Stomach (tissue), 19 donors: Measurements from ENCODE around the gene RETREG1. TPM values are rescaled to one million over a fixed set of nuclear protein-coding genes. Genes with fewer than 3 reads are reported as not detected.

ENCODE experiments used
- DNase-seq, 2 donors: peaks; one replicate each; pipeline versions ENCODE4 v3.0.0 to v3.0.0-alpha.2; 2013 to 2019
- H3K27ac ChIP-seq, 5 donors: fragments of 200-600 bp in 4 of 5; sonication (generic) in 4 of 5; one replicate each; pipeline ENCODE4 v1.5.1; 2013 to 2019; ENCODE audit warnings: mild to moderate bottlenecking in 1 of 5, moderate library complexity in 1 of 5
- H3K27me3 ChIP-seq, 3 donors: fragments of 200-600 bp; sonication (generic); one replicate each; pipeline ENCODE4 v1.5.1; 2017 to 2019; ENCODE audit warnings: mixed run types in 1 of 3
- H3K36me3 ChIP-seq, 4 donors: fragments of 200-600 bp; sonication (generic); 1 replicate in 3 of 4; 2 replicates in 1 of 4; pipeline ENCODE4 v1.5.1; 2016 to 2019
- H3K4me1 ChIP-seq, 4 donors: fragments of 200-600 bp; sonication (generic); one replicate each; pipeline ENCODE4 v1.5.1; 2016 to 2019
- H3K4me3 ChIP-seq, 4 donors: fragments of 200-600 bp; sonication (generic) in 3 of 4; one replicate each; pipeline ENCODE4 v1.5.1; 2016 to 2019; ENCODE audit warnings: mild to moderate bottlenecking in 1 of 4
- H3K9me3 ChIP-seq, 4 donors: fragments of 200-600 bp; sonication (generic); one replicate each; pipeline ENCODE4 v1.5.1; 2016 to 2019
- EP300 ChIP-seq: sonication (generic); formaldehyde crosslinking; IDR thresholded peaks from one replicate; pipeline ENCODE4 v1.6.1; 2017; ENCODE audit warnings: antibody characterized with exemption
- POLR2A ChIP-seq, 4 donors: fragments of 450-650 bp; IDR thresholded peaks; one replicate each; pipeline ENCODE4 v1.6.1; 2016; ENCODE audit warnings: antibody characterized with exemption in 4 of 4, control low read depth in 2 of 4, mild to moderate bottlenecking in 1 of 4, moderate library complexity in 1 of 4
- POLR2AphosphoS5 ChIP-seq, 3 donors: sonication (generic); formaldehyde crosslinking; IDR thresholded peaks; one replicate each; pipeline ENCODE4 v1.6.1; 2016; ENCODE audit warnings: antibody characterized with exemption in 3 of 3
- WGBS, 5 donors: extraction: QIAGEN DNeasy Blood & Tissue Kit in 3 of 5; methylation state at CpG; one replicate each; pipeline versions ENCODE4 v1.1.5 to v1.1.7; 2013 to 2018; 5-methylcytosine and 5-hydroxymethylcytosine counted together
- intact Hi-C: fragments of 100-400 bp; cut with DNase I; formaldehyde crosslinking; loops from one replicate; pipeline ENCODE4 v1.15.1; 2023; ENCODE audit warnings: low total_unique reads
- long read RNA-seq, 10 donors: transcript quantifications; one replicate each; lab custom pipeline, GENCODE V29; 2026
- polyA plus RNA-seq, 3 donors: library from polyadenylated mRNA; stranded (reverse); fragments of 200-250 nt; gene quantifications; one replicate each; pipeline ENCODE4 v1.2.3, GENCODE V29; 2013
- total RNA-seq, 5 donors: library from RNA; depleted of rRNA; stranded (reverse); fragments of >200 nt; gene quantifications; one replicate each; pipeline versions ENCODE4 v1.1.0 to v1.2.3, GENCODE V29; 2014 to 2016
- TF ChIP-seq, protein P1 (sequence below), 7 experiments: fragments of 450-650 bp in 4 of 7; fragments of 200-600 bp in 3 of 7; sonication (generic) in 3 of 7; IDR thresholded peaks; one replicate each; pipeline ENCODE4 v1.5.1; 2016 to 2019; ENCODE audit warnings: antibody characterized with exemption in 7 of 7, control low read depth in 2 of 7, mild to moderate bottlenecking in 1 of 7
- donor health status: healthy with polysubstance abuse.
- donor health status: Bipolar disorder and iron deficiency.
- donor health status: healthy.

RETREG1 gene, protein sequence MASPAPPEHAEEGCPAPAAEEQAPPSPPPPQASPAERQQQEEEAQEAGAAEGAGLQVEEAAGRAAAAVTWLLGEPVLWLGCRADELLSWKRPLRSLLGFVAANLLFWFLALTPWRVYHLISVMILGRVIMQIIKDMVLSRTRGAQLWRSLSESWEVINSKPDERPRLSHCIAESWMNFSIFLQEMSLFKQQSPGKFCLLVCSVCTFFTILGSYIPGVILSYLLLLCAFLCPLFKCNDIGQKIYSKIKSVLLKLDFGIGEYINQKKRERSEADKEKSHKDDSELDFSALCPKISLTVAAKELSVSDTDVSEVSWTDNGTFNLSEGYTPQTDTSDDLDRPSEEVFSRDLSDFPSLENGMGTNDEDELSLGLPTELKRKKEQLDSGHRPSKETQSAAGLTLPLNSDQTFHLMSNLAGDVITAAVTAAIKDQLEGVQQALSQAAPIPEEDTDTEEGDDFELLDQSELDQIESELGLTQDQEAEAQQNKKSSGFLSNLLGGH
- total RNA-seq (10 to 100 TPM in 4 of 5 donors, 1 to 10 TPM in 1; 8.7 to 71.2 (median 26.8) TPM), polyA plus RNA-seq (10 to 100 TPM in 2 of 3 donors, 1 to 10 TPM in 1; 7.1 to 58.8 (median 18.8) TPM)
- long read RNA-seq, donor 1, transcript RETREG1-201 (9 exons, 3,268 nt), result major isoform, 5 of 5 reads
- long read RNA-seq, donor 1, partial matches to known transcripts, result 0 of 5 reads
- long read RNA-seq, donor 1, other reads (novel, unspliced or antisense), result 0 of 5 reads
- long read RNA-seq, donor 2, transcript RETREG1-201 (9 exons, 3,268 nt), result major isoform, 8 of 10 reads
- long read RNA-seq, donor 2, partial matches to known transcripts, result 0 of 10 reads
- long read RNA-seq, donor 2, other reads (novel, unspliced or antisense), result 0 of 10 reads
- long read RNA-seq, donor 3, partial matches to known transcripts, result 0 of 5 reads
- long read RNA-seq, donor 3, other reads (novel, unspliced or antisense), result 0 of 5 reads
- long read RNA-seq, donor 4, result 0 reads
- long read RNA-seq, donor 5, transcript RETREG1-201 (9 exons, 3,268 nt), result major isoform, 5 of 5 reads
- long read RNA-seq, donor 5, partial matches to known transcripts, result 0 of 5 reads
- long read RNA-seq, donor 5, other reads (novel, unspliced or antisense), result 0 of 5 reads
- long read RNA-seq, donor 6, transcript RETREG1-201 (9 exons, 3,268 nt), result major isoform, 13 of 16 reads
- long read RNA-seq, donor 6, partial matches to known transcripts, result 0 of 16 reads
- long read RNA-seq, donor 6, other reads (novel, unspliced or antisense), result 0 of 16 reads
- long read RNA-seq, donor 7, transcript RETREG1-201 (9 exons, 3,268 nt), result major isoform, 7 of 10 reads
- long read RNA-seq, donor 7, partial matches to known transcripts, result 0 of 10 reads
- long read RNA-seq, donor 7, other reads (novel, unspliced or antisense), result 0 of 10 reads
- long read RNA-seq, donor 8, partial matches to known transcripts, result 0 of 5 reads
- long read RNA-seq, donor 8, other reads (novel, unspliced or antisense), result 0 of 5 reads
- long read RNA-seq, donor 9, partial matches to known transcripts, result 0 of 2 reads
- long read RNA-seq, donor 9, other reads (novel, unspliced or antisense), result 0 of 2 reads
- long read RNA-seq, donor 10, partial matches to known transcripts, result 0 of 3 reads
- long read RNA-seq, donor 10, other reads (novel, unspliced or antisense), result 0 of 3 reads

DNA sequence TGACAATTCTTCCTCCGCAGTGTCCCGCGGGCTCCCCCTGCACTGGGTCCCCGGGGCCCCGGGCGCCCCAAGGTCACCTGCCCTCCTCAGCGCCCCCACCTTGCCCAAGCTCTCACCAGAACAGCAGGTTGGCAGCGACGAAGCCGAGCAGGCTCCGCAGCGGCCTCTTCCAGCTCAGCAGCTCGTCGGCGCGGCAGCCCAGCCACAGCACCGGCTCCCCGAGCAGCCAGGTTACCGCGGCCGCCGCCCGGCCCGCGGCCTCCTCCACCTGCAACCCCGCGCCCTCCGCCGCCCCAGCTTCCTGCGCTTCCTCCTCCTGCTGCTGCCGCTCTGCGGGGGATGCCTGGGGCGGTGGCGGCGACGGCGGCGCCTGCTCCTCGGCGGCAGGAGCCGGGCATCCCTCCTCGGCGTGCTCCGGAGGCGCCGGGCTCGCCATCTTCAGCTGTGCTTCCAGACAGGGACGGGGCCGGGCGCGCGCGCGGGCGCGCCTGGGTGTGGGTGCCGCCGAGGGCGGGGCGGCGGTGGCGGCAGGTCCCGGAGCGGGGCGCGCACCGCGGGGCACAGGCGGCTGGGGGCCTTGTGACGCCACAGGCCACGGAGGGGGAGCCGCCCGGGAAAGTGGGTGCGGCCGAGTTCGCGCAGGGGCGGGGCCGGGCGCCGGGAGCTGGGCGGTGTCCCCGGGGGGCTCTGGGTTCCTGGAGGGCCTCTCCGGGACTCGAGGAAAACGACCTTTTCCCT lies at the start of gene RETREG1:
Gene RETREG1, minus strand, starts transcription at position 462 of the 738 bp plus-strand sequence. Its CDS starts 26 bp downstream, at position 436.
- peak; percentile 76 to 90 for DNase-seq
- TF ChIP-seq, protein P1, sequence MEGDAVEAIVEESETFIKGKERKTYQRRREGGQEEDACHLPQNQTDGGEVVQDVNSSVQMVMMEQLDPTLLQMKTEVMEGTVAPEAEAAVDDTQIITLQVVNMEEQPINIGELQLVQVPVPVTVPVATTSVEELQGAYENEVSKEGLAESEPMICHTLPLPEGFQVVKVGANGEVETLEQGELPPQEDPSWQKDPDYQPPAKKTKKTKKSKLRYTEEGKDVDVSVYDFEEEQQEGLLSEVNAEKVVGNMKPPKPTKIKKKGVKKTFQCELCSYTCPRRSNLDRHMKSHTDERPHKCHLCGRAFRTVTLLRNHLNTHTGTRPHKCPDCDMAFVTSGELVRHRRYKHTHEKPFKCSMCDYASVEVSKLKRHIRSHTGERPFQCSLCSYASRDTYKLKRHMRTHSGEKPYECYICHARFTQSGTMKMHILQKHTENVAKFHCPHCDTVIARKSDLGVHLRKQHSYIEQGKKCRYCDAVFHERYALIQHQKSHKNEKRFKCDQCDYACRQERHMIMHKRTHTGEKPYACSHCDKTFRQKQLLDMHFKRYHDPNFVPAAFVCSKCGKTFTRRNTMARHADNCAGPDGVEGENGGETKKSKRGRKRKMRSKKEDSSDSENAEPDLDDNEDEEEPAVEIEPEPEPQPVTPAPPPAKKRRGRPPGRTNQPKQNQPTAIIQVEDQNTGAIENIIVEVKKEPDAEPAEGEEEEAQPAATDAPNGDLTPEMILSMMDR (IDR thresholded peaks at IDR 0.05), result no peak
- no peak for TF ChIP-seq POLR2A (IDR thresholded peaks at IDR 0.05)
- TF ChIP-seq POLR2AphosphoS5 (IDR thresholded peaks at IDR 0.05), result no peak
- TF ChIP-seq EP300, result no peak
- H3K4me3 ChIP-seq, result peak within 1 kb of the TSS; percentile 77 to 87 (median 82)
- WGBS, 5 donors, result 0 to 1% (median 0%) methylated on average over 17 to 86 of the region's 86 CpGs
- intact Hi-C loops, result no loop called here
- H3K27me3 ChIP-seq, result no peaks in the 10 kb centered on the region
- no peaks in the 10 kb centered on the region for H3K36me3 ChIP-seq
- no peaks in the 10 kb centered on the region for H3K9me3 ChIP-seq
- H3K27ac ChIP-seq, result peak within 1 kb of the TSS; percentile 12 to 80 (median 69)
- peaks cover 10 to 18% (median 16%) of the 10 kb centered on the region in 4 donors for H3K4me1 ChIP-seq

- DNase-seq, result no peak
- intact Hi-C loops, result loop anchor here (10.0 kb wide), 1 partner anchor 172 kb away; no protein-coding TSS in a partner anchor
- Histone ChIP-seq H3K4me1 (peaks cover 8 to 35% (median 19%) of the 10 kb centered on the region in 4 donors), H3K36me3 (peaks cover 38 to 77% (median 75%) of the 10 kb centered on the region in 4 donors), H3K4me3 (no peak overlapping the region), H3K27me3 (no peaks in the 10 kb centered on the region), H3K27ac (peak overlapping the region in 2 of 5 donors; percentile 6 to 8), H3K9me3 (no peaks in the 10 kb centered on the region)
- 66 to 81% (median 76%) methylated on average over 19 of the region's 19 CpGs for WGBS, 5 donors
- TF ChIP-seq POLR2AphosphoS5 (IDR thresholded peaks at IDR 0.05) (no peak), EP300 (no peak), POLR2A (IDR thresholded peaks at IDR 0.05) (no peak)
- TF ChIP-seq, protein P1 (IDR thresholded peaks at IDR 0.05), result no peak
Observed at GRCh38 chr5:16666130-16666882, 49.5 kb upstream of the RETREG1 start.

- intact Hi-C loops, result loop anchor here (10.0 kb wide), 1 partner anchor 171 kb away; no protein-coding TSS in a partner anchor
- Histone ChIP-seq H3K9me3 (no peaks in the 10 kb centered on the region), H3K4me3 (no peak overlapping the region), H3K27me3 (no peaks in the 10 kb centered on the region), H3K36me3 (peaks cover 31 to 70% (median 68%) of the 10 kb centered on the region in 4 donors), H3K27ac (no peak overlapping the region), H3K4me1 (peaks cover 8 to 35% (median 19%) of the 10 kb centered on the region in 4 donors)
- no peak for DNase-seq
- 32 to 49% (median 41%) methylated on average over 3 of the region's 3 CpGs for WGBS, 5 donors
- no peak for TF ChIP-seq EP300
- TF ChIP-seq, protein P1 (IDR thresholded peaks at IDR 0.05), result no peak
- no peak for TF ChIP-seq POLR2AphosphoS5 (IDR thresholded peaks at IDR 0.05)
- no peak for TF ChIP-seq POLR2A (IDR thresholded peaks at IDR 0.05)
Observed at GRCh38 chr5:16665601-16666000, 48.8 kb upstream of the RETREG1 start.
